GM21367 (cell line): ENCODE data around the gene APOL2.
"Not testable (repeated sequence)": the region's sequence is repeated elsewhere in the genome, so short reads cannot be mapped to it uniquely, and the experiment has no call there.

Experiments
- ATAC-seq: cut with Tn5 transposase; IDR thresholded peaks from one replicate; pipeline ENCODE4 v1.9.1; 2021; ENCODE audit not compliant: unreplicated experiment

Gene APOL2, protein sequence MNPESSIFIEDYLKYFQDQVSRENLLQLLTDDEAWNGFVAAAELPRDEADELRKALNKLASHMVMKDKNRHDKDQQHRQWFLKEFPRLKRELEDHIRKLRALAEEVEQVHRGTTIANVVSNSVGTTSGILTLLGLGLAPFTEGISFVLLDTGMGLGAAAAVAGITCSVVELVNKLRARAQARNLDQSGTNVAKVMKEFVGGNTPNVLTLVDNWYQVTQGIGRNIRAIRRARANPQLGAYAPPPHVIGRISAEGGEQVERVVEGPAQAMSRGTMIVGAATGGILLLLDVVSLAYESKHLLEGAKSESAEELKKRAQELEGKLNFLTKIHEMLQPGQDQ

DNA sequence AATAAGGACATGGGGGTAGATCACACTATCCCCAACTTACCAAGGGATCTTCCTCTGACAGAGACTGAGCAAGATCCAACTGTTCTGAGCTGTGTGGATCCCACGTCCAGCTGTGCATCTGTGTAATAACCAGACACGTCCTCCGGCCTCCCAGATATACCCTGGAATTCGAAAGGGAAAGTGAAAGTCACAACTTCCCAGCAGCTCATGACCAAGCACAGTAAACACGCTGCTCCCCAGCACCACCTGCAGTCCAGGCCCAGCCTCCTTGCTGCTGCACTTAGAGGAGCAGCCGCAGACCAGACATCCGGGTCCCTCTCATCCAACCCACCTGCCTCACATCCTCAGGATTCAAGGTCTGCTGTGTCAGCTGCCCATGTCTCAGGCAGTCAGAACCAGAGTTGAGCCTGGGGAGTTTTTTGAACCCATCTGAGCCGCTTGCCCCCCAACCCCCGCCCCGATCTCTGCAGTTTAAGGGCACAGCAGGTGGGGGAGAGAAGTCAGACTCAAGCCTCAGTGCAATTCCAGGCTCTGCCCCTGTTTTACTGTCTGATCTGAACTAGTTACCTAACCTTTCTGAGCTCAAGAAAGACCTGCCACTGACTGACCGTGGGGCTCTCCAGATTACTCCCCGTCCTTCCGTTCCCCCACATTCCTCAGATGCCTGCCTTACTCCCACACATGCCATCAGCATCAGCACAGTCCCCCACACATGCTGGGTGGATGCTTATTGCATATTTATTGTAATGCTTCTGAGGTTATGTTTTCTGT, at the start of gene APOL2:
TSS of gene APOL2 (minus strand) at position 127 of the 771 bp plus-strand sequence. CDS start 6,365 bp downstream, outside the sequence.
- peak; percentile 82 for ATAC-seq

DNA sequence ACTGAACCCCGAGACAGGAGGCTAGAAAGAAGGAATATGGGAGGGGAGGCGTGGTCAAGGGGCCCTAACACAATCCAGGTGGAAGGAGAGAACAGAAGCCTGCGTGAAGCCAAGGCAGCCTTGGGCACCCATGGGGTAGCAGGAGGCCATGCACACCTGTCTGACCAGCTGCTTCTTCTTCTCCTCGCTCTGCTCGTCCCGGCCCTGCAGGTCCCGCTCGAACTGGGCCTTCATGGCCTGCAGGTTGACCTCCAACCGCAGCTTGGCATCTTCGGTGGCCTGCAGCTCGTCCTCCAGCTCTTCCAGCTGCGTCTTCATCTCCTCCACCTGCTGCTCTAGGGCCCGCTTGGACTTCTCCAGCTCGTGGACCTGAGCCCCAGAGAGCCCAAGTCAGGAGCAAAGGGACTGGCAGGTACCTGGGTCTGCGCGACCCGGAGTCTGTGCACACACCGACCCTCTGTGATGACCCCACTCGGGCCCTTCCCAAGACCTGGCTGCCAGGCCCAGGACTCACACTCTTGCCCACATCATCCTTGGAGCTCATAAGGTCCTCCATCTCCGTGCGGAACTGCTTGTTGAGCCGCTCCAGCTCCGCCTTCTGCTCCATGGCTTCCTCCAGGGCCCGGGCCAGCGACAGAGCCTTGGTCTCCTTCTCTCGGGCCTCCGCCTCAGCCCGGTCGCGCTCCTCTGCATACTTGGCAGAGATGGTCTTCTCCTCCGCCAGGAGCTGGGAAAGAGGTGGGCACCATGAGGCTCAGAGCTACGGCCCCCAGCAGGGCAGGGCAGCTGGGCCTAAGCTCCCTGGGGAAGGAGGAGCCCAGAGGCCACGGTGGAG, 49.5 kb upstream of the APOL2 start:
- ATAC-seq: no peak

DNA sequence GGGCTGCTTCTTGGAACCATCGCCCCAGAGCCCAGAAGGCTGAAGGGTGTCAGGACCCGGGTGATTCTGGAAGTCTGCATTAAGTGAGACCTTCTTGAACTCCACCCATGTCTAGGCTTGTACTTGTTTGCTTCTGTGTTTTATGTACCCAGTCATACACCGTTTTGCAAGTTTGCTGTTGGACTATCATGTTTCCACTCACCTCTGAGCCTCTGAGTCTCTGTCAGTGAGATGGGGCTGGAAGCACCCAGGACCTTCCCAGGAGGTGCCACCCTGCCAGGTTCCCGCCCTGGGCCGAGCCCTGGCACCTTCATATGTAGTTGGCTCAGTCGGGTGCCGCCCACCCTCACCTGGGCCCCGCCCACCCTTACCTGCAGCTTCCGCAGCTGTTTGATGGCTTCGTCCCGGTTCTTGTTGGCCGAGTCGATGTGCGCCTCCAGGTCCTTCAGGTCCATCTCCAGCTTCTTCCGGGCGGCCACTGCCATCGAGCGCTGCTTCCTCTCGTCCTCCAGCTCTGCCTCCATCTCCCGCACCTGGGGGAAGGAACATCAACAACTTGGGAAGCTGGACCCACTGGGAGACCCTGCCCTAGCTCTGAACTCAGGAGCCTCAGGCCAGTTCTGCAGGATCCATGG, 48.7 kb upstream of the APOL2 start:
- ATAC-seq: no peak

DNA sequence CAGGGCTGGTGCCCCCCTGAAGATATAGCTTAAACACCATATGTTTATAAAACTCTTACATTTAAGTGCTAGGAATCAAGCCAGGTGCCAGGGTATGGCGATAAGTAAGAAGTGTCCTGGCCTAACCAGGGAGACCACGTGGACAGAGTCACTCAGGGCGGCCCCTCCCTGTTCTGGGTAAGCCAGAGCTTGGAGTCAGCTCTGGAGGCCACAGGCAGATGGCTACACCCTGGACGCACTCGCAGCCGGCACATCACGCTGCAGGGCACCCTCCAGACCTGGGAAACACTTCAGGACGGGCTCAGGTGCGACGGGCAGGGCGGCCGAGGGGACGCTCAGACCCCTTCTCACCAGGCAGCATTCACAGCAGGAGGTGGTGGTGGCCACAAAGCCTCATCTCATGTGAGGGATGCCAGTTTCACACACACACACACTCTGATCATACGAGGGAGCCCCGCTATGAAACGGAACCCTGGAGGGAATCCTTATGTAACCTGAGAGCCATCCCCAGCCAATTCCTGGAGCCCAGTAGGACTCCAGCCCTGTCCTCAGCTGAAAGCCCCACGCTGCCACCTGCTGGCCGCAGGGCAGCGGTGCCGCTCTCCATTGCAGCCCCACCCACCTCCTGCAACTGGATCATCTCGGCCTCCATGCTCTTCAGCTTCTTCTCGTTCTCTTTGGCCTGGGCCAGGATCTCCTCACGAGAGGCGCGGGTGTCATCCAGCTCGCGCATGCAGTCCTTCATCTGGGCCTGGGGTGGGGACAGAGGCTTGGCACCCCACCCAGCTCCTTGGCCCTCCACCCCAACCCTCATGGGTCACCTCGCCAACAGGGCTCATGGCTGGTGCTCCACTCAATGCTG, 47.0 kb upstream of the APOL2 start:
- ATAC-seq: no peak

DNA sequence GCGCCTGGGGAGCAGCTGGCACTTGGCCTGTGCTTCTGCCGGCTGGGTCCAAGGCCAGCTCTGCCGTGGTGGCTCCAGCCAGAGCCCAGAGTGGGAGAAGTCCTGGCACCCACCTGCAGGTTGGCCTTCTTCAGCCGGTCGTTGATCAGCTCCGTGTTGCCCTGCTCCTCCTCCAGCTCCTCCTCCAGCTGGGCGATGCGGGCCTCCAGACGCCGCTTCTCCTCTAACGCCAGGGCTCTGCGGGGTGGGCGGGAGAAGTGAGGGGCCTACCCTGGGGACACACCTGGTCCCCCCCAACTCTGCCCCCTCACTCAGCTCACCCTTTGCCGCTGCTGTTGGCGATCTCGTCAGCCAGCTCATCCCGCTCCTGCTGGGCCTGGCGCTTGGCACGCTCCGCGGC, 46.2 kb upstream of the APOL2 start:
- ATAC-seq: no peak

DNA sequence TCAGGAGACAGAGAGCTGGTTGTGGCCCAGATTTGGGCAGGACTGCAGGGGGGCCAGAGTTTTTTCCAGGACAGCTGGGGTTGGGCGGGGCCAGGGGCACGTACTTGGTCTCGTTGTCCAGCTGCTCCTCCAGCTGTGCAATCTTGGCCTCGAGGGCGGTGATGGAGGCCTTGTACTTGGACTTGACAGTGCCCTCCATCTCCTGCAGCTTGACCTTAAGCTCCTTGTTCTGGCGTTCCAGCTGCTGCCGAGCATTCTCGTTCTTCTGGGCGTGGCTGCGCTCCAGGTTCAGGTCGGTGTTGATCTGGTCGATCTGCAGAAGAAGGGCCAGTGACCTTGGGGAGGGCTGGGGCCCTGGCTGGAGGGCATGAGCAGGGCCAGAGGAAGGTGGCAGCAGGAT, 45.7 kb upstream of the APOL2 start:
- no peak for ATAC-seq

DNA sequence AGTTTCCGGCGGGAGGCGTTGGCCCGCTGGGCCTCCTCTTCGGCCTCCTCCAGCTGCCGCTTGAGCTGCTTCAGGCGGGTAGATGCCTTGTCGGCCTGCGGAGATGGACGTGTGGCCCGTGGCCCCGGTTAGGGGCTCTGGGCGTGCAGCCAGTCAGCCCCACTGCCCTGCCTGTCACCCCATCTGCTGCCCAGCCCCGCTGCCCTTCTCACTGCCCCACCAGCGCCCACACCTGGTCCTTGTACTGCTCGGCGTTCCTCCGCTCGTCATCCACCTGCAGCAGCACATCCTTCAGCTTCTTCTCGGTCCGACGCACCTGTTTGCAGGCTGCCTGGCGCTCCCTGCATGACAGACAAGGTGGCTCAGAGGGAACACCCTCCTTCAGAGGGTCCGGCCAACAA, 44.8 kb upstream of the APOL2 start:
- ATAC-seq: no peak

DNA sequence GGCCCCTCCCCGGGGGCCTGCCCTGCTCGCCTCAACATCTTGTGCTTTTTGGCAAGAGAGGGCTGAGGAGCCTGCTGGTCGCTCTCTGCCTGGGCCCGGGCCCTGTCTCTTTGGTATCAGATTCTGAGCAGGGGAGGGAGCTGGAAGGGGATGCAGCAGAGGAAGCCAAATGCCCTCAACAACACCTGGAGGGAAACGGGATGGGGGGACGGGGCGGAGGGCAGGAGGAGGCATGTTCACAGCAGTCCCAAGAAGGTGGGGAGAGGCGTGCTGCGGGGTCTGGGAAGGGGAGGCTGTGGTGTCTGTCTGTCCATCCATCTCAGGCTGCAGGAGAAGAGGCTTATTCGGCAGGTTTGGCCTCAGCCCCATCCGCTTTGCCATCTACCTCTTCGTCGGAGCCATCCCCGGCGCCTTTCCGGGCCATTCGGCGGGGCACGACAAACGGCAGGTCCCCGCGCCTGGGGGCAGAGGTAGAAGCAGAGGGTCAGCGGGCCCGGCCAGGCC, 43.1 kb upstream of the APOL2 start:
- ATAC-seq: no peak

DNA sequence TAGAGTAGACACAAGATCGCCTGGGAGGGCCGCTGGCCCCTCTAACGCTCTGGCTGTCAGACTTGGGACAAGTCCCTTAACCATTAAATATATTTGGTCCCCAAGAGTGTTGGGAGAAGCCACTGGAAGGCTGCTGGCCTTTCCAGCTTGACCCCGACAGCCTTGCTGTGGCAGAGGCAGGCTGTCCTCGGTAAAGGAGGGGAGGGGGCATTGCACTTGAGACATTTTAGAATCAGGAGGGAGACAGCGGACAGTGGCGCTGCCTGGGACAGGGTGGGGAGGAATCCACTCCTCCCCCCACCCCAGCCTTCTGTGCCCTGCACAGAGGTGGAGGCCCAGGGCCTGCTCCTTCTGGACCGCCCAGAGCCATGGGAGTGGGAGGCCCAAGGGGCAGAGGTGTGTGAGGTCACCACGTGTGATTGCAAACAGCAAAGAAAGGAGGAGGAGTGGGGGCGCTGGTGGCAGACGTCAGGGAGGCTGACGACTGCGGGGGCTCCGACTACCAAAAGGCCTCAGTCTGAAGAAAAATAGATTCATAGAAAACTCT, 42.5 kb upstream of the APOL2 start:
- no peak for ATAC-seq

DNA sequence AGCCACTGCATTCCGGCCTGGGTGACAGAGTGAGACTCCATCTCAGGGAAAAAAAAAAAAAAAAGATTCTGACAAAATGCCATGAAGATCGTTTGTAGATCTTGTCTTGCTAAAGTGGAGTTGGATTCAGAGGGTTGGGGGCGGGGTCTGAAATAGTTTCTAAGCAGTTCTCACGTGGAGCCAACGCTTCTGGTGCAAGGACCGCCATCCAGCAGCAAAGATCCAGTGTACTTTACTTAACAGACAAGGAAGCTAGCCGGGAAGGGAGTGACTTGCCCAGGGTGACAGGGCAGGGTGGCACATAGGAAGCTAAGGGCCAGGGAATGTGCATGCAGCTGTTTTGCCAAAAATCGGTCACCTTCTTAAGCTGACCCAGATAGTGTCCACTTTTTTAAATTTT, 41.1 kb upstream of the APOL2 start:
- no peak for ATAC-seq

DNA sequence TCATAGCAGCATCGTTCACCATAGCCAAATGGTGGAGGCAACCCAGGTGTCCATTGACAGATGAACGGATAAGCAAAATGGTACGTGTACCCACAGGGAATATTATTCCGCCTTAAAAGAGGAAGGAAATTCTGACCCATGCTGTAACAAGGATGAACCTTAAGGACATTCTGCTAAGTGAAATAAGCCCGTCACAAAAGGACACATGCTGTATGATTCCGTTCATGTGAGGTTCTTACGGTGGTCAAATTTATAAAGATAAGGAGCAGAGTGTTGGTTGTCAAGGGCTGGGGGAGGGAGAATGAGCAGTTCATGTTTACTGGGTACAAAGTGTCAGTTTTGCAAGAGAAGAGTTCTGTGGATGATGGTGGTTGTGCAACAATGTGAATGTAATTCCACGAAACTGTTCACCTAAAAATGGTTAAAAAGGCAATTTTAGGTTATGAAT, 39.9 kb upstream of the APOL2 start:
- ATAC-seq: no peak

DNA sequence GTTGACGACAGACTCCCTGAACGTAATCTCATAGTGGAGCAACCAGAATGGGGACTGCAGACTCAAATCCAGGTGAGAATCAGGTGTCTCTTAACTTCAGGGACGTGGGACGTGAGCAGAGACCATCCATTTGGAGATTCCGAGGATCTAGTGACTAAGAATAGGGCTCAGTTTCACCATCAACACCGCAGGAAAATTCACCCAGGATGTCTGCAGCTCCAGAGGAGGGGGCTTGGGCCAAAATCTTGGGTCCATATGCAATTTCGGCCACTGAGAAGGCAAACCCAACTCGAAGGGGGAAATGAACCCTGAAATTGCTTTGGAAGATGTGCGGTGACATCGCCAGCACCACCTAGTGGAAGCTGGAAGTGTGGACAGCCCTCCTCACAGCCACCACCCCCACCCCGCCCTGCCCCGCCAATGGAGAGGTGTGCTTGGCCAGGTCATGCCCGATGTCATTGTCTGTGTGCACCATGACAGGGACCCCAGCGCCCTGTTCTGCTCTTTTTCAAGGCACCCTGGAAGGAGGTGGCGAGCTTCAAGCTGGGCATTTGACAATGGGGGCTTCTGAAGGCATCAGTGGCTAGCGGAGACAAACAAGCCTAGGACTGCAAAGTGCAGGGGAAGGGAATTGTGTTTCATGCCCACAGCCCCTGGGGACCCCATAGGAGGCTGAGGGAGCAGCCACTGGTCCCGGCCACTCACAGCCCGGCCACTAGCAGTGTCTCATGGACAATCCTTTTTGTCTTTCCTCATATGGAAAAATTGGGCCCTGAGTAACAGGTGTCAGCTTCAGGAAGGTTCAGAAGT, 38.4 kb upstream of the APOL2 start:
- ATAC-seq: no peak

DNA sequence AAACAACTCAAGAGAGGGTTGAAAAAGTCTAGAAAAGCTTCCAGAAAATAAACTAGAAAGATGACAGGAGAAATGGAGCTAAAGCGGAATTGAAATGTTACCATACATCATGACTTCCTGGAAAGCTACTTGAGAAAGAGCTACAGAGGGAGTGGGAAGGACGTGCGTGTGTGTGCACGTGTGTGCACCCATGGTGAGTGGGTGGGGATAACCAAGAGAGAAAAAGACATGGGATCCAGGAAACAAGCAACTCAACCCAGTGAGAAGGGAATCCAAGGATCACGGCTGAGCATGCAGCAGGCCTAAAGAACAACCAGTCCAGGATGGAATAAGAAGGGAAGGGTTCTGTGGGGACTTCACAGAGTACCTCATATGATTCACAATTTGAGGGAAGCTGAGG, 35.2 kb upstream of the APOL2 start:
- no peak for ATAC-seq

DNA sequence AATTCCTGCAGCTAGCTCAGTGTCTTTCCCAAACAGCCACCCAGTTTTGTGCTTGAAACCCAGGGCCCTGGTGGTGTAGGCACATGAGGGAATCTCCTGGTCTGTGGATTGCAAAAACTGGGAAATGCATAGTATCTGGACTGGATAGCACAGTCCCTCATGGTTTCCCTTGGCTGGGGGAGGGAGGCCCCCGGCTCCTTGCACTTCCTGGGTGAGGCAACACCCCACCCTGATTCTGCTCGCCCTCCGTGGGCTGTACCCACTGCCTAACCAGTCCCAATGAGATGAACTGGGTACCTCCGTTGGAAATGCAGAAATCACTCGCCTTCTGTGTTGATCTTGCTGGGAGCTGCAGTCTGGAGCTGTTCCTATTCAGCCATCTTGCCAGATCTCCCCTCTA, 32.6 kb upstream of the APOL2 start:
- not testable (repeated sequence) for ATAC-seq

DNA sequence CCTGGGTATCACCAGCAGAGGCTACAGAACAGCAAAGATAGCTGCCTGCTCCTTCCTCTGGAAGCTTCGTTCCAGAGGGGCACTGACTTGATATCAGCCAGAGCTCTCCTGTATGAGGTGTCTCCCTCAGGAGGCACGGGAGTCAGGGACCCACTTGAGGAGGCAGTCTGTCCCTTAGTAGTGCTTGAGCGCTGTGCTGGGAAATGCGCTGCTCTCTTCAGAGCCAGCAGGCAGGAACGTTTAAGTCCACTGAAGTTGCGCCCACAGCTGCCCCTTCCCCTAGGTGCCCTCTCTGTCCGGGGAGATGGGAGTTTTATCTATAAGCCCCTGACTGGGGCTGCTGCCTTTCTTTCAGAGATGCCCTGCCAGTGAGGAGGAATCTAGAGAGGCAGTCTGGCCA, 31.9 kb upstream of the APOL2 start:
- ATAC-seq: not testable (repeated sequence)

DNA sequence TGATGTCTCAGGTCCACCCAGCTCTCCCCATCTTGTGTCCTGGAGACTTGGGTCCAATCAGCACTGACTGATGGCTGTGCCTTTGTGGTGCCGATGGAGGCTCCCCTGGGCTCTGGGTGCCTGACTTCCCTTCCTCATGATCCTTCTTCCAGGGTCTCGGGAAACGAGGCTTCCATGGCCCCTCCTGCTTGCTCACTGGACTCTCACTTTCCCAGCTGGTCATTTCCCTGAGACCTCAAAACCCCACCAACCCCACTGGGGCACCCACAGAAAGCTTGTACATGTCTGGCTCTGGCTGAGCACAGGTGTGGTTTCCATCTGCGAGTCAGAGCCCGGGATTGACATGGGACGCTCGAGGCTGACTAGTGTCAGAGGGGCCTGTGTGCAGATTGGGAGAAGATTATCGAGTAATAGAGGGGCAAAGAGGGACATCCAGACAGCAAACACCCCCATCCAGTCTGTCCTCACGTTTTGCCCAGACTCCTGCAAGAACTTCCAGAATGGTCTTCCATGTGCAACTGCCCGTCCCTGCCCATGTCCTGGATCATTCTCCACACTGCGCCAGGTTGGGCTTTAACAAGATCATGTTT, 28.7 kb upstream of the APOL2 start:
- no peak for ATAC-seq

DNA sequence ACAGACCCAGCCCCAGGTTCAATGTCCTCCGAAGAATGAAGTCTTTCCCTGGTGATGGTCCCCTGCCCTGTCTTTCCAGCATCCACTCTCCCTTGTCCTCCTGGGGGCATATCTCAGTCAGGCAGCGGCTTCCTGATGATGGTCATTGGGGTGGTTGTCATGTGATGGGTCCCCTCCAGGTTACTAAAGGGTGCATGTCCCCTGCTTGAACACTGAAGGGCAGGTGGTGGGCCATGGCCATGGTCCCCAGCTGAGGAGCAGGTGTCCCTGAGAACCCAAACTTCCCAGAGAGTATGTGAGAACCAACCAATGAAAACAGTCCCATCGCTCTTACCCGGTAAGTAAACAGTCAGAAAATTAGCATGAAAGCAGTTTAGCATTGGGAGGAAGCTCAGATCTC, 27.7 kb upstream of the APOL2 start:
- ATAC-seq: no peak

DNA sequence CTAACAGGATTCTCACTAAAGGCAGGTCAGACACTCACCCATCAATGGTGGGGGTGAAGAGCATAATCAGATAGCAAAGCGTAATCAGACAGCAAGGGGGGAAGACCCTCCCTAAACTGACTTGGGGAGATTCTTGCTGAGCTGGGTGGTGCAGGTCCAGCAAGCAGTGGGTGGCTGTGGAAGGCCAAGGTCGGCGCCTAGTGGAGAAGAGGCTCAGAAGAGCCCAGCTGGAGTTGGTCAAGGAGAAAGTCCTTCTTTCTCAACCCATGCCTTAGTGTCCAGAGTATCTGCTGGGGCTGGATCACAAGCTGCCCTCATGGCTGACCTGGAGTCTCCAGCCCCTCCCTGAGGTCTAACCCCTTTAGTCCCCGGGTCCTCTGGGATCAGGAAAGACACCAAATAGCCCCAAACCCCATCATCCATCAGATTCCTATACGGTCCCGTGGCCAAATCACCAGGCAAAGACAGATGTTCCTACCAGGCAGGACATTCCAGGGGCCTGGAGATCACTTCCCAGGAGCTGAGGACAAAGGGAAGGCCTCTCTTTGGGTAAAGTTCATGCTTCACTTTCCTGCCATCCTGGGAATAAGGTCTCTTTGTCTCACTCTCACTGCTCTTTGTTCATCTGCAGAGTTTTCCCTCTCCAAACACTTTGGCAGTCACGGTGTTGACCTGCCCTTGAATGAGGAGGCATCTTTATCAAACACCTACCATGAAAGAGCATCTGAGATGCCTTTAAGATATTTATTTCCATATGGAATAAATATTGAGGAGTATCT, 24.7 kb upstream of the APOL2 start:
- ATAC-seq: not testable (repeated sequence)
